Upper lobe of left lung (tissue), 4 donors: ENCODE results near the gene CAB39L.

Source experiments
- POLR2AphosphoS5 ChIP-seq, 2 donors: sonication (generic); formaldehyde crosslinking; IDR thresholded peaks; one replicate each; pipeline ENCODE4 v1.5.1; 2017; ENCODE audit warnings: antibody characterized with exemption in 2 of 2
- TF ChIP-seq, protein P1 (sequence below), 6 experiments: fragments of 450-650 bp in 4 of 6; fragments of 200-600 bp in 2 of 6; sonication (generic) in 2 of 6; IDR thresholded peaks; one replicate each; pipeline ENCODE4 v1.5.1; 2016 to 2019; ENCODE audit warnings: antibody characterized with exemption in 6 of 6

DNA sequence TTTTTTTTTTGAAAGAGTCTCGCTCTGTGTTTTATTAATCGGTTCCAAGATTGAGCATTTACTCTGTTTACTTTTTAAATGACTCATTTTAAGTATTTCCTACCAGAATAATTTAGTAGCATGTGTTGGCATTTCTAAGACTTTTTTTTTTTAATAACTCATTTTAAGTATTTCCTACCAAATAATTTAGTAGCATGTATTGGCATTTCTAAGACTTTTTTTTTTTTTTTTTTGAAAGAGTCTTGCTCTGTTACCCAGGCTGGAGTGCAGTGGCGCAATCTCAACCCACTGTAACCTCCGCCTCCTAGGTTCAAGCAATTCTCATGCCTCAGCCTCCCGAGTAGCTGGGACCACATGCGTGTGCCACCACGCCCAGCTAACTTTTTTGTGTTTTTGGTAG, 13.4 kb upstream of the CAB39L start:
- TF ChIP-seq, protein P1, sequence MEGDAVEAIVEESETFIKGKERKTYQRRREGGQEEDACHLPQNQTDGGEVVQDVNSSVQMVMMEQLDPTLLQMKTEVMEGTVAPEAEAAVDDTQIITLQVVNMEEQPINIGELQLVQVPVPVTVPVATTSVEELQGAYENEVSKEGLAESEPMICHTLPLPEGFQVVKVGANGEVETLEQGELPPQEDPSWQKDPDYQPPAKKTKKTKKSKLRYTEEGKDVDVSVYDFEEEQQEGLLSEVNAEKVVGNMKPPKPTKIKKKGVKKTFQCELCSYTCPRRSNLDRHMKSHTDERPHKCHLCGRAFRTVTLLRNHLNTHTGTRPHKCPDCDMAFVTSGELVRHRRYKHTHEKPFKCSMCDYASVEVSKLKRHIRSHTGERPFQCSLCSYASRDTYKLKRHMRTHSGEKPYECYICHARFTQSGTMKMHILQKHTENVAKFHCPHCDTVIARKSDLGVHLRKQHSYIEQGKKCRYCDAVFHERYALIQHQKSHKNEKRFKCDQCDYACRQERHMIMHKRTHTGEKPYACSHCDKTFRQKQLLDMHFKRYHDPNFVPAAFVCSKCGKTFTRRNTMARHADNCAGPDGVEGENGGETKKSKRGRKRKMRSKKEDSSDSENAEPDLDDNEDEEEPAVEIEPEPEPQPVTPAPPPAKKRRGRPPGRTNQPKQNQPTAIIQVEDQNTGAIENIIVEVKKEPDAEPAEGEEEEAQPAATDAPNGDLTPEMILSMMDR (IDR thresholded peaks at IDR 0.05), result no peak
- TF ChIP-seq POLR2AphosphoS5 (IDR thresholded peaks at IDR 0.05), result no peak
